ENCODE measurements around the gene FEM1A. TPM values are rescaled to one million over a fixed set of nuclear protein-coding genes. Genes with fewer than 3 reads are reported as not detected.
A peak's percentile ranks its signal among the peaks of the same experiment; 100 is the strongest.
"Not testable (repeated sequence)": the region's sequence is repeated elsewhere in the genome, so short reads cannot be mapped to it uniquely, and the experiment has no call there.

The FEM1A gene
- total RNA-seq, 1 donor from 2014 or later, result 12.0 TPM

DNA sequence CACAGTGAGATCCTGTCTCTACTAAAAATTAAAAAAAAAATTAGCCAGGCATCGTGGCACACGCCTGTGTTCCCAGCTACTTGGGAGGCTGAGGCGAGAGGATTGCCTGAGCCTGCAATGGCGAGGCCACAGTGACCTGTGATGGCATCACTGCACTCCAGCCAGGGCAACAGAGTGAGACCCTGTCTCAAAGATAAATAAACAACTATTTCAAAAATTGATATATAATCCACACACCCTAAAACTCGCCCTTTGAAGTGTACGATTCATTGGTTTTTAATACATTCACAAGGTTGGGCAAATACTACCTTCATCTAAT, 52.1 kb downstream of the FEM1A start:
- Mint-ChIP-seq H3K9me3 (ENCODE audit: unreplicated experiment) (no peaks in the 10 kb centered on the region), H3K36me3 (ENCODE audit: unreplicated experiment) (peaks cover 39% of the 10 kb centered on the region), H3K27me3 (ENCODE audit: unreplicated experiment) (no peaks in the 10 kb centered on the region), H3K27ac (ENCODE audit: unreplicated experiment) (no peak overlapping the region), H3K4me3 (ENCODE audit: unreplicated experiment) (no peak overlapping the region), H3K4me1 (ENCODE audit: unreplicated experiment) (peaks cover 26% of the 10 kb centered on the region)
- TF ChIP-seq CTCF (IDR thresholded peaks at IDR 0.05), result no peak
- no peak for DNase-seq (ENCODE audit: extremely low spot score, unreplicated experiment)

DNA sequence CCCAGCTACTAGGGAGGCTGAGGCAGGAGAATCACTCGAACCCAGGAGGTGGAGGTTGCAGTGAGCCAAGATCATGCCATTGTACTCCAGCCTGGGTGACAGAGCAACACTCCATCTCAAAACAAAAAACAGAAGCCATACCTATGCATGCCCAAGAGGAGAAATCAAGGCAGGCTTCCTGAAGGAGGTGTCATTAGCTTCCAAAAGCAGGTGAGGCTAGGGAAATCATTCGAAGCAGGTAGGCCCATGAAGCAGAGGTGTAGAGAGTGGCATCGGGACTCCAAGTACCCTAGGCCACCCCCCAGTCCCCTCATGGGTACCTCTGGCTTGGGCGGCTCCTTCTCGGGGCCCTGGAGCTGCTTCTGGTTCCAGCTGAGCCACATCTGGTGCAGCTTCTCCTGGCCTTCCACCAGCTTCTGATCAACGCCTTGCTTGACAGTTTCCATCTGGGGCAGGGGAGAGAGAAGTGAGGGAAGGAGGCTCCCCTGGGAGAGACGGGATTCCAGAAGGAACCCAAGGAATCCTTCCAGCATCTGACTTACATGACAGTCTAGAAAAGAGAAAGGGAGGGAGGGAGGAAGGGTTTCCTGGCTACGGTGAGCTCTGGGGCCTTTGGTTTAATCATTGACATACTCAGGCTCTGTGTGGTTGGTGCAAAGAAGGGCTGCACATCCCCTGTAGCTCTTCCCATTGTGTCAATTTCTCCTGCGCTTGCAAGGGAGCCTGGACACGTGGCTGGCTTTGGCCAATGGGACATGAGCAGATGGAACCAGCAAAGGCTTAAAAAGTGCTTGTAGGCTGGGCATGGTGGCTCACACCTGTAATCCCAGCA, 53.0 kb downstream of the FEM1A start:
- Mint-ChIP-seq H3K4me1 (ENCODE audit: unreplicated experiment) (peaks cover 26% of the 10 kb centered on the region), H3K4me3 (ENCODE audit: unreplicated experiment) (no peak overlapping the region)

DNA sequence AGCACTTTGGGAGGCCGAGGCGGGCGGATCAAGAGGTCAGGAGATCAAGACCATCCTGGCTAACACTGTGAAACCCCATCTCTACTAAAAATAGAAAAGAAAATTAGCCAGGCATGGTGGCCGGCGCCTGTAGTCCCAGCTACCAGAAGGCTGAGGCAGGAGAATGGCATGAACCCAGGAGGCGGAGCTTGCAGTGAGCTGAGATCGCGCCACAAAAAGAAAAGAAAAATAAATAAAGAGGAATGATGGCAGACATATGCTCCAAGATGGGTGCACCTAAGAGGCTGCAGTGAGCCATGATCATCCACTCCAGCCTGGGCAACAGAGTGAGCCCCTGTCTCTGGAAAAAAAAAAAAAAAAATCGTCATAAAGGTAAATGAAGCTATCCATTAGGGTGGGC, 54.4 kb downstream of the FEM1A start:
- H3K27ac Mint-ChIP-seq (ENCODE audit: unreplicated experiment), result peak overlapping the region; percentile 55
- DNase-seq (ENCODE audit: extremely low spot score, unreplicated experiment), result not testable (repeated sequence)

More for the DNA sequence above, 53.0 kb downstream of the FEM1A start:
- Mint-ChIP-seq H3K27me3 (ENCODE audit: unreplicated experiment) (no peaks in the 10 kb centered on the region), H3K27ac (ENCODE audit: unreplicated experiment) (no peak overlapping the region), H3K36me3 (ENCODE audit: unreplicated experiment) (peaks cover 32% of the 10 kb centered on the region), H3K9me3 (ENCODE audit: unreplicated experiment) (no peaks in the 10 kb centered on the region)
- no peak for DNase-seq (ENCODE audit: extremely low spot score, unreplicated experiment)
- no peak for TF ChIP-seq CTCF (IDR thresholded peaks at IDR 0.05)

DNA sequence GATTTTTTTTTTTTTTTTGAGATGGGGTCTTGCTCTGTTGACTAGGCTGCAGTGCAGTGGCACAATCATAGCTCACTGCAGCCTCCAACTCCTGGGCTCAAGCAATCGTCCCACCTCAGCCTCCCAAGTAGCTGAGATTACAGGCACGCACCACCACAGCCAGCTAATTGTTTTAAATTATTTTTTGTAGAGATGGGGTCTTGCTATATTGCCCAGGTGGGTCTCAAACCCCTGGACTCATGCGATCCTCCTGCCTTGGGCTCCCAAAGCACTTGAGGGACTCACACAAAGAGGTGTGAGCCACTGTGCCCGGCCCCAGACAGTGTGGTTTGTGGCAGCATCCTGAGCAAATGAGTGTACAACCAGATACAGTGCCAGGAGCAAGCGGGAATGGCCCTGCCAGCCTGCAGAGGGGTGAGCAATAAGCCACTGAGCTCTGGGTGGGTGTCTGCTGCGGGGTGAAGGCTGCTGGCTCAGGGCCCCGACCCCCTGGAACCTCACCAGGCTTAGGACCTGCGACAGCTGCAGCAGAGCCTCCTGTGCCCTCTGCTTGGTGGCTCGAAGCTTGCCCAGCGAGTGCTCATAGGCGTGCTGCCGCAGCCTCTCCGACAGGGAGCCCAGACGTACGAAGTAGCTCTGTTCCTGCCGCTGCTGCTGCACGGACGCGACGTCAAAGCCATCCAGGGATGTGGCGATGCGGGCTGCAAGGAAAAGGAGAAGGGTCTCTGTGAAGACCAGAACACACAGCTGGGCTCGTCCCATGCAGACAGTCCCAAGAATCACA, 55.8 kb downstream of the FEM1A start:
- Mint-ChIP-seq H3K4me1 (ENCODE audit: unreplicated experiment) (peaks cover 13% of the 10 kb centered on the region), H3K4me3 (ENCODE audit: unreplicated experiment) (no peak overlapping the region), H3K36me3 (ENCODE audit: unreplicated experiment) (peaks cover 22% of the 10 kb centered on the region), H3K9me3 (ENCODE audit: unreplicated experiment) (no peaks in the 10 kb centered on the region), H3K27ac (ENCODE audit: unreplicated experiment) (no peak overlapping the region), H3K27me3 (ENCODE audit: unreplicated experiment) (no peaks in the 10 kb centered on the region)
- no peak for TF ChIP-seq CTCF (IDR thresholded peaks at IDR 0.05)
- no peak for DNase-seq (ENCODE audit: extremely low spot score, unreplicated experiment)

More for the DNA sequence above, 54.4 kb downstream of the FEM1A start:
- H3K27me3 Mint-ChIP-seq (ENCODE audit: unreplicated experiment); H3K9me3 Mint-ChIP-seq (ENCODE audit: unreplicated experiment): not testable (repeated sequence)
- Mint-ChIP-seq H3K4me1 (ENCODE audit: unreplicated experiment) (peaks cover 19% of the 10 kb centered on the region), H3K4me3 (ENCODE audit: unreplicated experiment) (peak overlapping the region; percentile 19), H3K36me3 (ENCODE audit: unreplicated experiment) (peaks cover 24% of the 10 kb centered on the region)

DNA sequence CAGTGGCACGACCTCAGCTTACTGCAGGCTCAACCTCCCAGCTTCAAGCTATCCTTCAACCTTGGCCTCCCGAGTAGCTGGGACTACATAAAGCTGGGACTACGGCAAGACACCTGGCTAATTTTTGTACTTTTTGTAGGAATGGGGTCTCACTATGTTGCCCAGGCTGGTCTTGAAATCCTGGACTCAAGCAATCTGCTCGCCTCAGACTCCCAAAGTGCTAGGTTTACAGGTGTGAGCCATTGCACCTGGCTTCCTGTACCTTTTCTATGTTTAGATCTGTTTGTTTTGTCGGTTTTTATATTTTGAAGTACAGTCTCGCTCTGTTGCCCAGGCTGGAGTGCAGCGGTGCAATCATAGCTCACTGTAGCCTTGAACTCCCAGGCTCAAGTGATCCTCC, 57.5 kb downstream of the FEM1A start:
- Mint-ChIP-seq H3K27ac (ENCODE audit: unreplicated experiment) (no peak overlapping the region), H3K36me3 (ENCODE audit: unreplicated experiment) (peaks cover 13% of the 10 kb centered on the region), H3K4me1 (ENCODE audit: unreplicated experiment) (peaks cover 13% of the 10 kb centered on the region), H3K9me3 (ENCODE audit: unreplicated experiment) (no peaks in the 10 kb centered on the region), H3K4me3 (ENCODE audit: unreplicated experiment) (no peak overlapping the region), H3K27me3 (ENCODE audit: unreplicated experiment) (no peaks in the 10 kb centered on the region)
- TF ChIP-seq CTCF (IDR thresholded peaks at IDR 0.05), result no peak
- DNase-seq (ENCODE audit: extremely low spot score, unreplicated experiment), result no peak

Small RNAs within 50 kb of the gene (microRNA-seq; reads per million reads assigned to microRNA genes)
- gene MIR7-3 (ENCODE audit: unreplicated experiment), result not detected

Other genes starting within 250 kb of the FEM1A start
- 5.8 and 6.2 TPM in 2 replicates for gene SEMA6B, start 232.1 kb upstream of the FEM1A start, total RNA-seq
- gene TNFAIP8L1, start 152.2 kb upstream of the FEM1A start, total RNA-seq, result 5.8 and 5.9 TPM in 2 replicates
- gene MYDGF, start 121.4 kb upstream of the FEM1A start, total RNA-seq, result 95.4 and 103 TPM in 2 replicates
- gene DPP9, start 67.9 kb upstream of the FEM1A start, total RNA-seq, result 45.6 and 54.8 TPM in 2 replicates
- gene TICAM1, start 40.0 kb downstream of the FEM1A start, total RNA-seq, result 6.2 and 6.6 TPM in 2 replicates
- 77.8 and 77.9 TPM in 2 replicates for gene PLIN3, start 75.9 kb downstream of the FEM1A start, total RNA-seq
- gene ARRDC5, start 111.2 kb downstream of the FEM1A start, total RNA-seq, result not detected in 2 replicates
- 20.2 and 20.7 TPM in 2 replicates for gene UHRF1, start 117.8 kb downstream of the FEM1A start, total RNA-seq
- 48.4 and 49.0 TPM in 2 replicates for gene KDM4B, start 177.4 kb downstream of the FEM1A start, total RNA-seq

All from osteocyte (in vitro differentiated cells).